ENCODE measurements around the gene TMCO6.

DNA sequence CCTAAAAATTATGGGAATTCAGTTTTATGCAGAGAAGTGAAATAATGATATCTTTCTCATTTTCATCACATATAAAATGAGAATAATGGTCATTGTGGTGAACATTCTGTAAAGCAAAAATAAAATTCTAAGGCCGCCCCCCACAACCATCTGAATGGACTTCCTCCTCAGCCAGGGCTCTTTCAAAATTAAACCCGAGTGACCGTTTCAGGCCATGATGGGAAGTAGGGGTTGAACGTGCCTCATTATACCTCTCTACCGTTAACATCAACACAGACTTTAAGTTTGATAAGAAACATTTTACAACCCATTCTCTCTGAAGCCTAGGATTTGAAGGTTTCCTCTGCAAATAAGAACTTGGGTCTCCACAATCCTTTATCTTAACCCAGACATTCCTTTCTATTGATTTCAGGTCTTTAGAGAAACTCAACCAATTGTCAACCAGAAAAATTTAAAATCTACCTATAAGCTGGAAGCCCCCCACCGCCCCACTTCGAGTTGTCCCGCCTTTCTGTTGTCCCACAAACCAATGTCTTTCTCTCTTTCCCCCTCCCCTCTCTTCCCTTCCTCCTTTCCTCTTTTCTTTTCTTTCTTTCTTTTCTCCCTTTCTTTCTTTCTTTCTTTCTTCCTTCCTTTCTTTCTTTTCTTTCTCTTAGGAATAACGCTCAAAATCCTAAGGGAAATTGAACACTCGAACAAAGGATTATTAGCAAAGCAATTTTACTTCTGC lies 1.7 kb upstream of the TMCO6 start:
- TF ChIP-seq CTCF (conservative IDR thresholded peaks at IDR 0.05; ENCODE audit: low read length) (no peak), EZH2phosphoT487 (IDR thresholded peaks at IDR 0.05; ENCODE audit: borderline replicate concordance, low read depth, low read length) (no peak)
